SKM-1 (cell line): ENCODE data around the gene GPATCH4.
A peak's percentile ranks its signal among the peaks of the same experiment; 100 is the strongest.
"Not testable (repeated sequence)": the region's sequence is repeated elsewhere in the genome, so short reads cannot be mapped to it uniquely, and the experiment has no call there.

Experiments used
- DNase-seq: peaks from one replicate; lab custom pipeline; 2025; ENCODE audit not compliant: unreplicated experiment; lab: John Stamatoyannopoulos, UW

GPATCH4 gene

GRCh38 chr1:156598731-156599432 is 2.4 kb downstream of the GPATCH4 start:
- DNase-seq: no peak

- DNase-seq: no peak
These were observed 3.2 kb downstream of the GPATCH4 start for GRCh38 chr1:156598125-156598524.

GRCh38 chr1:156596426-156596825 is 4.9 kb downstream of the GPATCH4 start:
- DNase-seq: no peak

- no peak for DNase-seq
These were observed 6.3 kb downstream of the GPATCH4 start for GRCh38 chr1:156595016-156595415.

- no peak for DNase-seq
These were observed 7.1 kb downstream of the GPATCH4 start for GRCh38 chr1:156594190-156594589.

- no peak for DNase-seq
These were observed 7.7 kb downstream of the GPATCH4 start for GRCh38 chr1:156593661-156593989.

GRCh38 chr1:156592910-156593660 is 8.2 kb downstream of the GPATCH4 start:
- no peak for DNase-seq

- DNase-seq: no peak
These were observed 8.9 kb downstream of the GPATCH4 start for GRCh38 chr1:156592158-156592909.

GRCh38 chr1:156591432-156592157 is 9.7 kb downstream of the GPATCH4 start, which contains the start of gene NAXE:
Gene NAXE (plus strand): TSS chr1:156591776. CDS start chr1:156591805, 29 bp downstream.
- DNase-seq: no peak

- DNase-seq: no peak
These were observed 10.2 kb downstream of the GPATCH4 start for GRCh38 chr1:156591181-156591431.

GRCh38 chr1:156590326-156591180 is 10.7 kb downstream of the GPATCH4 start:
- no peak for DNase-seq

GRCh38 chr1:156589546-156589945 is 11.7 kb downstream of the GPATCH4 start:
- no peak for DNase-seq

GRCh38 chr1:156587927-156588326 is 13.4 kb downstream of the GPATCH4 start:
- DNase-seq: not testable (repeated sequence)

GRCh38 chr1:156586892-156587477 is 14.3 kb downstream of the GPATCH4 start:
- DNase-seq: no peak

GRCh38 chr1:156586323-156586722 is 15.0 kb downstream of the GPATCH4 start:
- no peak for DNase-seq

- DNase-seq: no peak
These were observed 16.5 kb downstream of the GPATCH4 start for GRCh38 chr1:156584813-156585212.

- DNase-seq: peak; percentile 82
These were observed 17.3 kb downstream of the GPATCH4 start for GRCh38 chr1:156583821-156584622.

- no peak for DNase-seq
These were observed 18.8 kb downstream of the GPATCH4 start for GRCh38 chr1:156582388-156583017.
